ENCODE results near the gene RAB8A.
A peak's percentile ranks its signal among the peaks of the same experiment; 100 is the strongest.
"Not testable (repeated sequence)": the region's sequence is repeated elsewhere in the genome, so short reads cannot be mapped to it uniquely, and the experiment has no call there.

RAB8A gene

DNA sequence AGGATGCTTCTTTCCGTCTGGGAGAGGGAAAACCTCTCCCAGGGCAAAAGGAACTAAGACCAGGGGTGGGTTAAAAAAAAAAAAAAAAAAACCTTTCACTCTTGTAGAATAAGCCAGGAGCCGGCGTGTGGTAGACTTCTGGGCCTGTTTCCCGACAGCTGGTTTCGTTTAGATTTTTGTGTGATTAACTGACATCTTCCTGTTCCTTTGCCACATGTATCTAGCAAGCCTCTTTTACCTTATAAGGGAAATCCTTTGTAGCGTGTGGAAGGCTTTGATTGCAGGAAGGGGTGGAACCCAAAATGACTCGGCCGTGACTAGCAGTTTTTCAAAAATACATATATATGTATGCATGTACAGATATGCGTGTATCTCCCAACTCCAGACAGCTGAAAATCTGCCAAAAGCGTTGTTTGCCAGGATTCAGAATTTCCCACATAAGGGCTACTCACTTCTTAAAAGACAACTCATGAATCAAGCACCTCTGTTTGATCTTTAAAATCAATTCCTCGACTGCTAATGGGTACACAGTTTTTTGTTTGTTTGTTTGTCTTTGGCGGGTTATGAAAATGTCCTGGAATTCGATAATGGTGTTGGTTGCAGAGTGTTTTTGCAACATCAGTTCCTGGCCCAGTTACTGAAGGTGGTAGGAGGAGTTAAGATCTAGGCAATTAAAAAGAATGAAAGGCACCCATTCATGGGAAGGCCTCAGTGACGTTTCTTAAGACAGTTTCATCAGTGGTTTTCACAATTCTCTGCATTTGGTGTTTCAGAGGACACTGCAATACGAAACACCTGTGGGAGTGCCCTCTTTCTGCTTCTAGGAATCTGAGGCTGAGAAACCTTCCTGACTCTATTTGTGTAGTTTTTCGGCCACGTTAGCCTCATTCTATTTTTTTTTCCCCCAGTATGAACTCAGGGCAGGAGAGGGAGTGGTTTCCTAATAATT, 32.7 kb upstream of the RAB8A start:
- DNase-seq = peak in 1 of 2 donors; percentile 59

DNA sequence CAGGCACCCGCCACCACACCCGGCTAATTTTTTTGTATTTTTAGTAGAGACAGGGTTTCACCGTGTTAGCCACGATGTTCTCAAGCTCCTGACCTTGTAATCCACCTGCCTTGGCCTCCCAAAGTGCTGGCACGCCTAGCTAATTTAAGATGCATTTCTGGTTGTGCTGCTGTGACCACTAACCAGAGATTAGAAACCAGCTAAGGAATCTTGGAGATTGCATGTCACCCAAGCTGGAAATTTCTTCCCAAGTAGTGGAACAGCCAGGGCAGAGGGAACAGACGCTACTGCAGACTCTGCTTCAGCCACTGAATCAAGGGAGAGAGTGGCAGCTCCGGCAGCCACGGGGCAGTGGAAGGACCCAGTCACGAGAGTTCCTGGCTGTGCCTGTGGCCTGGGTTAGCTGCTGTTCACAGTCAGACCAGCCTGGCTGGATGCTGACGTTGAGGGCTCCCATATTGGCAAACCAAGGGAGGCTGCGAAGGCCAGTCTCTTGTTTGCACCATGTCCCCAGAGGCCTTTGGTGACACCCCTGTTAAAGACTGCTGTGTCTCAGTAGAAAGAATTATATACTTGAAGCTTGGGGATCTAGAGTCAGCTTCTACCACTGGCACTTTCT, 27.5 kb upstream of the RAB8A start:
- no peak for DNase-seq

DNA sequence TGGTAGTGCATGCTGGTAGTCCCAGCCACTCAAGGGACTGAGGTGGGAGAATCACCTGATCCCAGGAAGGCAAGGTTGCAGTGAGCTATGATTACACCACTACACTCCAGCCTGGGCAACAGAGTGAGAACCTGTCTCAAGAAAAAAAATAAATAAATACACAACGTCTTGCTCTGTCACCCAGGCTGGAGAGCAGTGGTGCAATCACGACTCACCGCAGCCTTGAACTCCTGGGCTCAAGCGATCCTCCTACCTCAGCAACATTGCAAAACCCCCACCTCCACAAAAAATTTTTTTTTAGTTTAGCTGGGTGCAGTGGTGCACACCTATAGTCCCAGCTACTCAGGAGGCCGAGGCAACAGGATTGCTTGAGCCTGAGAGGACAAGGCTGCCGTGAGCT, 26.6 kb upstream of the RAB8A start:
- DNase-seq = no peak

DNA sequence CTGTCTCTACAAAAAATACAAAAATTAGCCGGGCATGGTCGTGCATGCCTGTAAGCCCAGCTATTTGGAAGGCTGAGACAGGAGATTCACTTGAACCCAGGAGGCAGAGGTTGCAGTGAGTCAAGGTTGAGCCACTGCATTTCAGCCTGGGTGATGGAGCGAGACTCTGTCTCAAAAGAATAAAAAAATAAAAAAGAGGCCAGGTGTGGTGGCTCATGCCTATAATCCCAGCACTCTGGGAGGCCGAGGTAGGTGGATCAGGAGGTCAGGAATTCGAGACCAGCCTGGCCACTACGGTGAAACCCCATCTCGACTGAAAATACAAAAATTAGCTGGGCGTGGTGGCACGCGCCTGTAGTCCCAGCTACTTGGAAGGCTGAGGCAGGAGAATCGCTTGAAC, 24.3 kb upstream of the RAB8A start:
- DNase-seq = not testable (repeated sequence)

DNA sequence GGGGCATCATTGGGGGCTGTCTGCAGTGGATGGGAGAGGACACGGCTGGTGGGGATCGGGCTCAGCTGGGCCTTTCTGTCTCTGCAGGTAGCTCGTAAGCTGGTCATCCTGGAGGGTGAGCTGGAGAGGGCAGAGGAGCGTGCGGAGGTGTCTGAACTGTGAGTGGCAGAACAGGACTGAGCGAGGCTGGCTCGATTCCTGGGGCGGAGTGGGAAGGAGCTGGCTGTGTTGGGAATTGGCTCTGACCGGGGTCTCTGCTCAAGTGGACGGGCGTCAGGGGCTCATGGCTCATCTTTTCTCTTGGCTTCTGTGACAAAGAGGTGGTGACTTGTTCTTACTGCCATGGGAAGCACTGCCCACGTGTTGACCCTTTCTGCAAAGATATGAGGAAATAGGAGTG, 23.7 kb upstream of the RAB8A start:
- no peak for DNase-seq

DNA sequence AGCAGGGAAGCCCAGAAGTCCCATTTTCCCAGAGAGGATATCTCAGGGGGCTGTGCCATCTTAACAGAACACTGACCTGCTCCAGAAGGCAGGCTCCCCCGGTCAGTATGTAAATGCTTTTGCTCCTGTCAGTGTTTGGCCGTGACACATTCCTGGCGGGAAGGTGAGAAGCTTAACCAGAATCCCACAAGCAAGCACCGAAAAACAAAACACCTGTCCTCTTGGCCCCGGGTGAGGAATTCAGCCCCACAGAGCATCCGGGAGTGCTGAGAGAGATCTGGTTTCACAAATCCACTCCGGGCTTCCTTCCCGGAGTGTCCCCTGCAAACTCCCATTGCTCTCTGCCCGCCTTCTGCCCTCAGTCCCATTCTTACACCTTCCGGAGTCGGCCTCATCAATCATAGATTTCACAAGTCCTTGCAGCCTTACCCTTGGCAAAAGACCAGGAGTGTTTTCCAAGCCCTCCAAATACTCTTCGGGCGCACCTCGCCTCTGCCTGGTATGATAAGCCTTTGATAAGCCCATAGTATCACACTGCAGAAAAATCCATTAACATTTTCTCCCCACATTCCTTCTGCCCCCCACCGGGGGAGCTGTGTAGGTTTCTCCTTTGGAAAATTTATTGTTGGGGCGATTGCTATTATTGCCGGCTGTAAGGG, 23.2 kb upstream of the RAB8A start:
- no peak for DNase-seq

DNA sequence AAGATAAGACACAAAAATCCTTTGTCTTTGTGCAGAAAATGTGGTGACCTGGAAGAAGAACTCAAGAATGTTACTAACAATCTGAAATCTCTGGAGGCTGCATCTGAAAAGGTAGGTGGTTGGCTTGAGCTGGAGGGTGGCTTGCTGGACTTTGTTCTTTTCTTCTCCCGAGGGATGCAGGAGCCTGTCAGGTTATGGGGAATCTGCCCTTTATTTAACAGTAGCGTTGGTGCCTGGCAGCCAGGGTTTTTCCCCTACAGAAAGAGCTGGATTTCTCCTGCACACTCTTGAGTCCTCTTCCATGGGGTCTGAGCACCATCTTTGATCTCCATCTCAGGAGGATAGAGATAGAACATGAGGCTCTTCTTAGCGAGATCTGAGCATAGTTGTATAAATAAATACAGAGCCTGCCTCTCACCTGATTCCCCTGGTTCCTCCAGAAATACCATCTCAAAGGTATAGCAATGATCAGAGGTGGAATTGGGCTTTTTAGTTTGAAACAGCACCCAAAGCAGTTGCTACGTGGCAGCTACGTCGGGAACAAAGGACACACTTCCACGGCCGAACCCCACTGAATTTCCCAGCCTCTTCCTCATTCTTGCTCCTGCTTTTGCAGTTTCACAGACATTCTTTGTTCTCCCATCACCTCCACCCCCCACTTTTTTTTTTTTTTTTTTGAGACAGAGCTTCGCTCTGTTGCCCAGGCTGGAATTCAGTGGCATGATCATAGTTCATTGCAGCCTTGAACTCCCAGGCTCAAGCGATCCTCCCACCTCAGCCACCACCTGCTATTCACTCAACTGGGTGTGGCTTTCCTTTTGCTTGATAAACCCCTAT, 22.5 kb upstream of the RAB8A start:
- no peak for DNase-seq

DNA sequence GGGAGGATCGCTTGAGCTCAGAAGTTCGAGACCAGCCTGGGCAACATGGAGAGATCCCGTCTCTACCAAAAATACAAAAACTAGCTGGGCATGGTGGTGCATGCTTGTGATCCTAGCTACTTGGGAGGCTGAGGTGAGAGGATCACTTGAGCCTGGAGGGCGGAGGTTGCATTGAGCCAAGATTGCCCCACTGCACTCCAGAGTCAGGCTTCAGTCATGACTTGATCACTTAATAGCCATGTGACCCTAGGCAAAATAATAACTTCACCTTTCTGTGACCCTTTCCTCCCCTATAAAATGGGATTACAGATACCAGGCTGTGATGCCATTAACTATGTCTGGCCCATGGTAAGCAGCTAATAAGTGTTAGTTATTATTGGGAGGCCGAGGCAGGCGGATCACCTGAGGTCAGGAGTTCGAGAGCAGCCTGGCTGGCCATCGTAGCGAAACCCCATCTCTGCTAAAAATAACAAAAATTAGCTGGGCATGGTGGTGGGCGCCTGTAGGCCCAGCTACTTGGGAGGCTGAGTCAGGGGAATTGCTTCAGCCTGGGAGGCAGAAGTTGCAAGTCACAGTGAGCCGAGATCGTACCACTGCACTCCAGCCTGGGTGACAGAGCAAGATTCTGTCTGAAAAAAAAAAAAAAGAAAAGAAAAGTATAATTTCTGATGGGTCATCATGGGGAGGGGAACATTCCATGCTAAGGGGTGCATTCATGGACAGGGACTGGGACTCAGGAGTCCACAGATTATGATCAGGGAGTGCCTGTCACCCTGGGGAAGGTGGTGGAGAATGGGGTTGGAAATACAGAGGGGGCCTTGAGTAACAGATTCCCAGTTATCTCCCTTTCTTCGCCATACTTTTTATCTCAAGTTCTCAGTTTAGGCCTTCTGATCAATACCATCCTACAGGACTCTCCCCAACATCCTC, 19.9 kb upstream of the RAB8A start:
- DNase-seq = no peak

DNA sequence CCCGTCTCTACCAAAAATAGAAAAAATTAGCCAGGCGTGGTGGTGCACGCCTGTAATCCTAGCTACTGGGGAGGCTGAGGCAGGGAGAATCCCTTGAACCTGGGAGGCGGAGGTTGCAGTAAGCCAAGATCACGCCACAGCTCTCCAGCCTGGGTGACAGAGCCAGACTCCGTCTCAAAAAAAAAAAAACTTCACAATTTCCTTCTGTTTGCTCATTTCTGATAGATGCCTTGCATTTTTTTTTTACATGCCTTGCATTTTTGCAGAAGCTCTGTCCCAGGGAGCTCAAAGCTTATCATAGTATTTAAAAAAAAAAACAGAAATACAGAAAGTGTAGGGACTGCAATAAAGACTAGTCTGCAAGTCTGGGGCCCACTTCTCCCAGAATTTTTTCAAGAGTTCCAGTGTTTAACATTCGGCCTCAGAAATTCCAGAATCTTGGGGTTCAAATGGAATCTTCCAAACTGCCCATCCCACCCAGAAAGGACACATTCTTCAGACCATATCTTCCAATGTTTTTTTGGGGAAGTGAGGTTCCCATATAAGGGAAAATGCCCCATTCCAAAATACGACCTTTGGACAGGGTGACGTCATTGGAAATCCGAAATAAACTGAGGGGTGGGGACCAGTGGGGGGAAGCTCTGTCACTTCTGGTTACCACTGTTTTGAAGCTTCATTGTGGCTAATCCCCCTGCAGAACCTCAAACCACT, 17.2 kb upstream of the RAB8A start:
- DNase-seq = no peak

DNA sequence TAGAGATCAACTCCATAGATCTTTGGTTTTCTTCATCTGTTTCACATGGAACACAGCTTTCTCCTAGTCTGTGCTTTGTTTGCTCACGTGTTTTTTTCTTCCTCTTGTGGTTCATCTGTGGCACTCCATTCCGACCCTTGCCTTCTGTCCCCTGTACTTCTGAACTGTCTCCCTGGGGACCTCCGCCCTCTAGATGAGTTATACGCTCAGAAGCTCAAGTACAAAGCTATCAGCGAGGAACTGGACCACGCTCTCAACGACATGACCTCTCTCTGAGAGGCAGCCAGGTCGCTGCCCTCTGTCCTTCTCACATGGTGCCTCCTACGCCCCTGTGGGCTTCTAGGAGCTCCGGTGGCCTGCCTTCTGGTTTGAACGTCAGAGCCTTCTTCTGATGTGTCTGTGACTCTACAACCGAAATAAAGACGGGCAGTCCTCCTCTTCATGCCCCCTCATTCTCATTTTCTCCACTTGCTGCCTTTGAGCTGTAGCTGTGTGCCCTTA, 16.6 kb upstream of the RAB8A start:
- no peak for DNase-seq

DNA sequence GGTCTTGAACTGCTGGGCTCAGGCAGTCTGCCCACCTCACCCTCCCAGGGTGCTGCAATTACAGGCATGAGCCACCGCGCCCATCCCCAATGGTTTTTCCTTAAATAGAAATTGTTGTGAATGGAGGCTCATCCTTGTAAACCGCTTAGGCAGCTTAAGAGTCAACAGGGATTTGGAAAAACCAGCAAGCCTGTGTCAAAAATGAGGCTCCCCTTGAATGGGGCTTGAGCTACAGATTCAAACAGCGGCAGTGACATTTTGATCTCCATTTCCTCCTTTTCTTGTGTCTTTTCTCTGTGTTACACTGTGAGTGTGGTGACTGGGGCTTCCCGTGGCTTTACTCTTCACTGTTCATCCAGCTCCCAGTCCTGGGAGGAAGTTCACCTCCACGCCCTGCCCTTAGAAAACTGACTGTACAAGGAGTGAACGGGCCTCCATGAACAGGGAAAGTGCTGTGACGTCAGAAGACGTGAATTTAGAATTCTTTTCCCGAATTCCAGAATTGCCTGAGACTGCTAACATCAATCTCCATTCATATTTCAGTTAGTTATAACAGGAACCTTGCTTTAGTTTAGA, 15.3 kb upstream of the RAB8A start:
- DNase-seq = no peak

DNA sequence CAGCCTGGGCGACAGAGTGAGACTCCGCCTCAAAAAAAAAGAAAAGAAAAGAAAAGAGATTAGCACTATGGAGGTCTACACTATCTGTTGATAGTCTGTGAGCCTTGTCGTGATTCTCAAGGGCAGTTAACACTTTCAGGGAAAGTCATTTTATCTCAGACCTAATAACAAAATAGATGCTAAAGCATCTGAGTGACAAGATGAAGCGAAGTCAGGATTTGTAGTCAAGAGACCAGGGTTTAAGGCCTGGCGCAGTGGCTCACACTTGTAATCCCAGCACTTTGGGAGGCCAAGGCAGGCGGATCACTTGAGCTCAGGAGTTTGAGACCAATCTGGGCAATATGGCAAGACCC, 13.3 kb upstream of the RAB8A start:
- no peak for DNase-seq

DNA sequence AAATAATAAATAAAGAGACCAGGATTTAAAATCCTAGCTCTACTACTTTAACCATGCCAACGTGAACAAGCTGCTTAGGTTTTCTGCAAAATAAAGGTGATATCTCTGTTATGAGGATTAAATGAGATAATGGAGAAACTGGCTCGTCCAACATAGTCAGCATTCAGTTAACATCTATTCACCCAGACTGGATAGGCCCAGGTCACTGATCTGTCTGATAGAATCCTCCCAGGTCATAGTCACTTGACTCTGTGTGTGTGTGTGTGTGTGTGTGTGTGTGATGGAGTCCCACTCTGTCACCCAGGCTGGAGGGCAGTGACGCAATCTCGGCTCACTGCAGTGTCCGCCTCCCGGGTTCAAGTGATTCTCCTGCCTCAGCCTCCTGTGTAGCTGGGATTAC, 12.9 kb upstream of the RAB8A start:
- DNase-seq = no peak

DNA sequence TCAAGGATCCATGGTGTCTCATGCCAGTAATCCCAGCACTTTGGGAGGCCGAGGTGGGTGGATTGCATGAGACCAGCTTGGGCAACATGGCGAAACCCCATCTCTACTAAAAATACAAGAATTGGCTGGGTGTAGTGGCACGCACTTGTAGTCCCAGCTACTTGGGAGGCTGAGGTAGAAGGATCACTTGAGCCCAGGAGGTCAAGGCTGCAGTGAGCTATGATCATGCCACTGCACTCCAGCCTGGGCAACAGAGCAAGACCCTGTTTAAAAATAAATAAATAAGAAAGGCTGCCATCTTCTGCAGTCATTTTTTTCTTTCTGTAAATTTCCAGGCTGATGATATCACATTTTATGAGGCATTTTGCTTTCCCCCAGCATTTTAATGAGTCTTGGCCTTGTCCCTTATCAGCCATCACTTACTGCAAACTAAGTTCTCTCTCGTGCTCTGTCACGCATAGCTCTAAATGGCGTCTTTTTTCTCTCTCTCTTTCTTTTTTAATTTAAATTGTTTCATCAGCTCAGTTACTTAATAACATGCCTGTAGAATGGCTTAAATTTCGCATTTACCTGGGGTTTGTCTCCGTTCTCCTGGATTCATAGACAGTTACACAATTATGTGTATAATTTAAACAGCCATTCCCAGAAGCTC, 12.2 kb upstream of the RAB8A start:
- DNase-seq = not testable (repeated sequence)

DNA sequence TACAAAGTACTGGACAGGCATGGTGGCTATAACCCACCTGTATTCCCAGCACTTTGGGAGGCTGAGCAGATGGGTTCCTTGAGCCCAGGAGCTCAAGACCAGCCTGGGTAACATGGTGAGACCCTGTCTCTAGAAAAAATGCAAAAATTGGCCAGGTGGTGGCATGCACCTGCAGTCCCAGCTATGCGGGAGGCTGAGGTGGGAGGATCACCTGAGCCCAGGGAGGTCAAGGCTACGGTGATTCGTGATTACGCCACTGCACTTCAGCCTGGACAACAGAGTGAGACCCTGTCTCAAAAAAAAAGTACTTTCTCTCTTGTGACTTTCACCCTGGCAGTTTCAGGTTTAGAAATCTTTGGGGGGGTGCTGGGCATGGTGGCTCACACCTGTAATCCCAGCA, 11.2 kb upstream of the RAB8A start:
- no peak for DNase-seq

DNA sequence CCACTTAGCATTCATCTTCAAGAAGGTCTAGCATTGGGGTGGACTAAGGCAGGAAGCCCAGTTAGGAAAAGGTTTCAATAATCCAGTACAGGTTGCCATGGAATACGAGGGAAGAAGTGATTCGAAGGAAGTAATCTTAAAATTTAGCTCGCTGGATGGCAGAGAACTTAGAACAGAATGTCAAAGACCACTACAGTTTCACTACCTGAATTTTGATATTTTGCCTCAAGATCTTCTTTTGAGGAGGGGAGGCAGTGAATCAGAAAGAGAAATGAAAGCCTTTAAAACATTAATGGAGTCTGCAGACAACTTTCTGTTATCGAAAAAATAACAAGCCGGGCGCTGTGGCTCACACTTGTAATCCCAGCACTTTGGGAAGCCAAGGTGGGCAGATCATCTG, 7.0 kb upstream of the RAB8A start:
- DNase-seq = no peak

DNA sequence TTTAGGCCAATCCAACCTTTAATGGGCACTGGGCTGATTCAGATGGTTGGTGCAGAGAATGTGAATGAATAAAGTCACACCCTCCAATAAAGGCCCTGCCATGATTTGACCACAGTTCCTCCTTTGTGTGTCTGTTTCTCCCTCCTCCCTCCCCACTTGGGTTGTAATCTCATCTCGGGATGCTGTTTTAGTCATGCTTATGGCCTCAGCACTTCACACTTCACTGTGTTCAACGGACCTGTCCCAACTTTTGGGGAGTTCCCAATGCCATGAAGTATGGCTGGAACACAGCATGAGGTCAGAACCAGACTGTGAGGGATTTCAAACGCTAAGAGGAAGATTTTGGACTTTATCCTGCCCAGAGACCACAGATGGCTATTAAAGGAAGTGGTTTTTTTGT, 5.6 kb upstream of the RAB8A start:
- DNase-seq = no peak

DNA sequence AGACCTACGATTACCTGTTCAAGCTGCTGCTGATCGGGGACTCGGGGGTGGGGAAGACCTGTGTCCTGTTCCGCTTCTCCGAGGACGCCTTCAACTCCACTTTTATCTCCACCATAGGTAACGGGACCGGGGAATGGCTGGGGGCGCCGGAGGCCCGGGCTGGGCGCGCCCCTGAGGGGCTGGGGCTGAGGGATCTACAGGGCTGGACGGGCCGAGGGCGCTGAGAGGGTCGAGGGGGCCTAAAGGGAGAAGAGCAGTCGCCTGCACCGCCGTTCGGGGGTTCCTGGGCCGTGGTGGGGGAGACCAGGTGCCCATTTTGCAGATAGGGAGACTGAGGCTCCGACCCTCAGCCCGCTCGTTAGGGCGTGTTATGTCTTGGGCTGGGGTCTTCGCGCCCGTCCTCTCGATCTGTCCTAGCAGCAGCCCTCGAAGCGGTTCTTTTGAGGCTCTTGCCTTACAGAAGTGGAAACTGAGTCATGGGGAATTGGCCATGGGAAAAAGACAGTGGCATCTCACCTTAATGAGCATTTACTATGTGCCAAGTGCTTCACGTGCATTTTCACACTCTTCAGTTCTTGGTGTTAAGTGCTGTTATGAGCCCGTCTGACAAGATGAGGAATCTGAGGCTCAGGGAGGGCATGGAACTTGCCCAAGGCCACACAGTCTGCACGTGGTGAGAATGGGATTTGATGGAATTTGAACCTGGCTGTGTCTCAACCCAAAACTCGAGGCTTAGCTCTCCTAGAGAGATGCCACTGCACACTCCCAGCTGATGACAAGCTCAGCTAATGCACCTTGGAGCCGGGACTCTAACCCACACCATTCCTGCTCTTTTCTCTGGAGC, 442 bp downstream of the RAB8A start:
- no peak for DNase-seq

DNA sequence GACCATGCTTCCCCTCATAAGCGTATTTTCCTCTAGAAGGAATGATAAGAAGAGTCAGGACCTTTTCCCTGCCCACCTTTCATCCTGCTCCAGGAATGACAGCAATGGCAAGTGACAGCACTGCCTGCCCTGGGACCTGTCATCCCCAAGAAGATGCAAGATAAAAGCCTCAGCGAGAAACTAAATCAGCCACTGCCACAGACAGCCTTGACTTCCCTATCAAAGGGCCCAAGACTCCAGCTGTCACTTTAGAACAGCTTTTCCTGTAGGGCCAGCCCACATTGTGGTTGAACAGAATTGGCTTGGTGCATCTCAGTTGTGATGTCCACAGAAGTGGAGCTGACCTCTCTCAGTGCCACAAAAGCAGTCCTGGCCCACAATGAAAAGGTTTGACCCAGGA, 1.1 kb downstream of the RAB8A start:
- DNase-seq = no peak

All from hippocampal formation (tissue), 2 donors.